Astrocyte of the spinal cord (primary cell): ENCODE measurements around the gene ZNF554.
"Not testable (repeated sequence)": the region's sequence is repeated elsewhere in the genome, so short reads cannot be mapped to it uniquely, and the experiment has no call there.

ENCODE experiments used
- DNase-seq: peaks from one replicate; pipeline ENCODE4 v3.0.0; 2011; ENCODE audit warnings: low read depth, low spot score
- H3K4me3 ChIP-seq: 2 replicates; pipeline ENCODE4 v1.5.1; 2011; ENCODE audit warnings: low read depth, mild to moderate bottlenecking, low read length, moderate library complexity
- in situ Hi-C: cut with HindIII; loops from 2 replicates; pipeline ENCODE4 v1.10.0; 2017; ENCODE audit warnings: low sequenced_read_pairs
- TF ChIP-seq, protein P1 (sequence below): IDR thresholded peaks from 2 replicates; pipeline ENCODE4 v1.5.1; 2012; ENCODE audit warnings: low read depth, mild to moderate bottlenecking, low read length, inconsistent platforms

Gene ZNF554

DNA sequence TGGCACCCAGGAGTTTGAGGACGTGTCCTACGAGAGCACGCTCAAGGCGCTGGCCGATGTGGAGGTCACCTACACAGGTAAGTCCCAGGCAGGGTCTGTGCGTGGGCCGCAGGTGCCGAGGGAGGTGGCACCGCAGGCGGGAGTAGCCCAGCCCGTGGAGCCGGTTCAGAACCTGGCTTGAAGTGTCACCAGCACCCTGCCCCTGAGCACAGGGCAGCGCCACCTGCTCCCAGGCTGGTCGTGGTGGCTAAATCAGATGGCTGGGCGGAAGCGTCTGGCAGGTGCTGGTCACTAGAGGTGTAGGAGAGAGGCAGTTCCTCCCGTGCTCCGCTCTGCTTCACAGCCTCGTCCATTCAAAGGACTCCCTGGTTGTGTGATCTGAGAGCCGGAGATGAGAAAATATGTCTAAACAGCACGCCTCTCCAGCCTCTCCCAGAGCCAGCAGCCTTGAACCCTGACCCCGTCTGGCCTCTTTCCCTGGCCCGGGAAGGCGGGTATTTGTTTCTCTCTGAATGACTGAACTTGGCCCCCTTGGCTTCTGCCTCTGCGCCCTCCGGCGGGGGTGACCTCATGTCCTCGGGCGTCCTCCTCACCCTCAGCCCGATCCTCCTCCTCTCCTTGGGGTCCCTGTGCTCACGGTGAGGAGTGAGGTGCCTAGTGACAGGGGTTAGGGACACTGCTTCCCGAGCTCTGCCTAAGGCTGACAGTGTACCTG, 29.0 kb upstream of the ZNF554 start:
- no peak for DNase-seq
- H3K4me3 ChIP-seq = no peak overlapping the region
- TF ChIP-seq, protein P1, sequence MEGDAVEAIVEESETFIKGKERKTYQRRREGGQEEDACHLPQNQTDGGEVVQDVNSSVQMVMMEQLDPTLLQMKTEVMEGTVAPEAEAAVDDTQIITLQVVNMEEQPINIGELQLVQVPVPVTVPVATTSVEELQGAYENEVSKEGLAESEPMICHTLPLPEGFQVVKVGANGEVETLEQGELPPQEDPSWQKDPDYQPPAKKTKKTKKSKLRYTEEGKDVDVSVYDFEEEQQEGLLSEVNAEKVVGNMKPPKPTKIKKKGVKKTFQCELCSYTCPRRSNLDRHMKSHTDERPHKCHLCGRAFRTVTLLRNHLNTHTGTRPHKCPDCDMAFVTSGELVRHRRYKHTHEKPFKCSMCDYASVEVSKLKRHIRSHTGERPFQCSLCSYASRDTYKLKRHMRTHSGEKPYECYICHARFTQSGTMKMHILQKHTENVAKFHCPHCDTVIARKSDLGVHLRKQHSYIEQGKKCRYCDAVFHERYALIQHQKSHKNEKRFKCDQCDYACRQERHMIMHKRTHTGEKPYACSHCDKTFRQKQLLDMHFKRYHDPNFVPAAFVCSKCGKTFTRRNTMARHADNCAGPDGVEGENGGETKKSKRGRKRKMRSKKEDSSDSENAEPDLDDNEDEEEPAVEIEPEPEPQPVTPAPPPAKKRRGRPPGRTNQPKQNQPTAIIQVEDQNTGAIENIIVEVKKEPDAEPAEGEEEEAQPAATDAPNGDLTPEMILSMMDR = no peak
- in situ Hi-C loops = no loop called here

DNA sequence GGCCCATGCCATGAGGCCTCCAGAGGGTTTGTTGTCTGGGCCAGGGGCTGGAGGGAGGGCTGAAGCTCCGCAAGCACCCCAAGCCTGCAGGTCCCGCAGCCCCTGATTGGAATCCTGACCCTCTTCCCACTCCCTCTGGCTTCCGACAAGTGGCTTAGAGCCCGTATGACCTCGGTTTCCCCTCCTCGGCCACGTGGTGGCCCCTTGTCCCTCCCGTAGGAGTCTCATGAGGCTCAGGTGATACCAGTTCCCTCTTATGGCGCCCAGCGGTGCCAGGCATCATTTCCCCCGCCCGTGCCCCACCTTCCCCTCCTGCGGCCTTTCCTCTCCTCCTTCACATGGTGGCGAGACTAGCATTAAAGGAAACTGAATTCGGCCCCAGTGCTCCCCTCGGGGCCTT, 28.2 kb upstream of the ZNF554 start:
- H3K4me3 ChIP-seq = no peak overlapping the region
- TF ChIP-seq, protein P1 = no peak
- in situ Hi-C loops = no loop called here
- no peak for DNase-seq

DNA sequence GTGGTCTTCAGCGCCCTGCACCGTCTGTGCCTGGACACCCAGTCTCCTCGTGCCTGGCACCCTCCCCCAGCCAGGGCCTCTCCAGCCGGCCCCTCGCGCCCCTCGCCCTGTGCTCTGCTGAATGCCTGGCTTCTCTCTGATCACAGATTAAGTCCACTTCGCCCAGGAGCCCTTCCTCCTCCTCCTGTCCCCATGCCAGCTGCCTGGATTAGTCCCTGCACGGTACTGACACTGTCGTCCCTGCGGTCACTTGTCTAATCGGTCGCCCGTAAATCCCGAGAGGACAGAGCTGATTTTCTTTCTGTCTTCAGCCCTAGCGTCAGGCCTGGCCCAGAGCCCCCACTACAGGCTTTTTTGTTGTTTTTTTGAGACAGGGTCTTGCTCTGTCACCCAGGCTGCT, 27.8 kb upstream of the ZNF554 start:
- no peak for DNase-seq
- TF ChIP-seq, protein P1 = no peak
- in situ Hi-C loops = no loop called here
- no peak overlapping the region for H3K4me3 ChIP-seq

DNA sequence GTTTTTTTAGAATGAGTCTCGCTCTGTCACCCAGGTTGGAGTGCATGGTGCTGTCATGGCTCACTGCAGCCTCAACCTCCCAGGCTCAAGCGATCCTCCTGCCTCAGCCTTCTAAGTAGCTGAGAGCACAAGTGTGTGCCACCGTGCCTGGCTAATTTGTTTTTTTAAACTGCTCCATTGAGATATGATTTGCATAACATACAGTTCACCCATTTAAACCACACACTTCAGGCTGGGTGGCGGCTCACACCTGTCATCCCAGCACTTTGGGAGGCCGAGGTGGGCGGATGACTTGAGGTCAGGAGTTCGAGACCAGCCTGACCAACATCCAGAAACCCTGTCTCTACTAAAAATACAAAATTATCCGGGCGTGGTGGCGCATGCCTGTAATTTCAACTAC, 27.0 kb upstream of the ZNF554 start:
- DNase-seq, in situ Hi-C loops, H3K4me3 ChIP-seq: not testable (repeated sequence)

DNA sequence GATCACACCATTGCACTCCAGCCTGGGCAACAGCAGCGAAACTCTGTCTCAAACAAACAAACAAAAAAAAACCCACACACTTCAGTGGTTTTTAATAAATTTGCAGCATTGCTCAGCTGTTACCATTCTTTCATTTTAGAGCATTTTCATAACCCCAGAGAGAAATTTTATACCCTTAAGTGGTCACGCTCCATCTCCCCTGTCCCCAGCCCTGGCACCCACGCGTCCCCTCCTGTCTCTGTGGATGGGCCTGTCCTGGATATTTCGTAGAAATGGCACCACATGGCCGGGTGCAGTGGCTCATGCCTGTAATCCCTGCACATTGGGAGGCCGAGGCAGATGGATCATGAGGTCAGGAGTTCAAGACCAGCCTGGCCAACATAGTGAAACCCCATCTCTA, 26.5 kb upstream of the ZNF554 start:
- TF ChIP-seq, protein P1 = no peak
- DNase-seq = no peak
- H3K4me3 ChIP-seq = no peak overlapping the region
- in situ Hi-C loops = no loop called here

DNA sequence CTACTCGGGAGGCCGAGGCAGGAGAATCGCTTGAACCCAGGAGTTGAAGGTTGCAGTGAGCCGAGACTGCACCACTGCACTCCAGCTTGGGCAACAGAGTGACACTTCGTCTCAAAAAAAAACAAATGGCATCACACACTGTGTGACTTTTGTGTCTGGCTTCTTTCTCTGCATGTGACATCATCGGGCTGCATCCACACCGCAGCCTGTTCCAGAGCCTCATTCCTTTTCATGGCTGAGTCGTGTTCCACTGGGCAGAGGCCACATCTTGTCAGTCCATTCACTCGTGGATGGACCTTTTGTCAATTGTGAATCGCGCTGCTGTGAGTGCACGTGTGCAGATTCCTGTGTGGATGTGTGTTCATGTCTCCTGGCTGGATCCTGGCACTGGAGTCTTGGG, 26.1 kb upstream of the ZNF554 start:
- in situ Hi-C loops = no loop called here
- no peak for DNase-seq
- TF ChIP-seq, protein P1 = no peak
- H3K4me3 ChIP-seq = no peak overlapping the region

DNA sequence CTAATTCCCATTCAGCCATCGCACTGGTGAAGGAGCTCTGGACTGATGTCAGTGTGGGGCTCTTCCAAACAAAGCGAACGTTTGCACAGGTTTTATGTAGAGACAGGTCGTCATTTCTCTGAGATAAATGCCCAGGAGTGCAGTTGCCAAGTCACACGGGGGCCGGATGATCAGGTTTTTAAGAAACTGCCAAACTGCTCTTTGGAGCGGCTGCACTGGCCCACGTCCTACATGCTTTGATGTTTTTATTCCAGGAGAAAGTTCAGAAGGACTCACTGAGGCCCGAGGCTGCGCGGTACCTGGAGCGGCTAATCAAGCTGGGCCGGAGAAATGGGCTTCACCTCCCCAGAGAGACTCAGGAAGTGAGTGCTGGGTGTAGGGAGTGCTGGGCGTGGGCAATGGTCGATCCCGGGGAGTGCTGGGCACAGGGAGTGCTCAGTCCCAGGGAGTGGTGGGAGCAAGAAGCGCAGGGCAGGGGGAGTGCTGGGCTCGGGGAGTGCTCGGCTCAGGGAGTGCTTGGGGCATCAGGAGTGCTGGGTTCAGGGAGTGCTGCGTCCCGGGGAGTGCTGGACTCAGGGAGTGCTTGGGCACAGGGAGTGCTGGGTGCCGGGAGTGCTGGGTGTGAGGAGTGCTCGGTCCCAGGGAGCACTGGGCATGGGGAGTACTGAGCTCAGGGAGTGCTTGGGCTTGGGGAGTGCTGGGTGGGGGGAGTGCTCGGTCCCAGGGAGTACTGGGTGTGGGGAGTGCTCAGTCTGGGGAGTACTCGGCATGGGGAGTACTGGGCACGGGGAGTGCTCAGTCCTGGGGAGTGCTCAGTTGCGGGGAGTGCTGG, 23.6 kb upstream of the ZNF554 start:
- no peak for DNase-seq
- in situ Hi-C loops = no loop called here
- TF ChIP-seq, protein P1 = no peak
- no peak overlapping the region for H3K4me3 ChIP-seq
